ENCODE measurements around the gene PKIG. TPM values are rescaled to one million over a fixed set of nuclear protein-coding genes. Genes with fewer than 3 reads are reported as not detected.
A peak's percentile ranks its signal among the peaks of the same experiment; 100 is the strongest.

Gene PKIG
- 100 to 1,000 TPM in 4 of 6 donors, 10 to 100 TPM in 2; 74.7 to 219 (median 103) TPM for polyA plus RNA-seq (ENCODE audit: low read depth in 6 of 6)

GRCh38 chr20:44582311-44583025, at the start of gene PKIG:
Gene PKIG, plus strand, starts transcription at chr20:44582579. Its CDS starts 31,978 bp downstream, at chr20:44614557.
- Mint-ChIP-seq H3K27ac (peak within 1 kb of the TSS in 5 of 6 donors; percentile 92 to 98 (median 96)), H3K4me3 (peak within 1 kb of the TSS; percentile 84 to 96 (median 93)), H3K36me3 (no peaks in the 10 kb centered on the region), H3K9me3 (no peaks in the 10 kb centered on the region), H3K27me3 (no peaks in the 10 kb centered on the region), H3K4me1 (peaks cover 70 to 86% (median 76%) of the 10 kb centered on the region in 3 donors)
- no peak for DNase-seq
- no peak for ATAC-seq (ENCODE audit: low read depth in 2 of 2)

- no peak for DNase-seq
- Mint-ChIP-seq H3K27ac (no peak overlapping the region), H3K27me3 (no peaks in the 10 kb centered on the region), H3K4me1 (peaks cover 7 to 12% (median 11%) of the 10 kb centered on the region in 3 donors), H3K4me3 (no peak overlapping the region), H3K36me3 (no peaks in the 10 kb centered on the region), H3K9me3 (no peaks in the 10 kb centered on the region)
- no peak for ATAC-seq (ENCODE audit: low read depth in 2 of 2)
Observed at GRCh38 chr20:44532981-44533331, 49.4 kb upstream of the PKIG start.

GRCh38 chr20:44533928-44534327, 48.5 kb upstream of the PKIG start:
- no peak overlapping the region for H3K27ac Mint-ChIP-seq

GRCh38 chr20:44536175-44536574, 46.2 kb upstream of the PKIG start:
- Mint-ChIP-seq H3K4me1 (peaks cover 7 to 11% (median 9%) of the 10 kb centered on the region in 3 donors), H3K36me3 (no peaks in the 10 kb centered on the region), H3K4me3 (no peak overlapping the region), H3K27ac (peak overlapping the region in 1 of 6 donors; percentile 27), H3K9me3 (no peaks in the 10 kb centered on the region), H3K27me3 (no peaks in the 10 kb centered on the region)
- DNase-seq (no peak), ATAC-seq (ENCODE audit: low read depth in 2 of 2) (no peak)

More at GRCh38 chr20:44533928-44534327, 48.5 kb upstream of the PKIG start:
- DNase-seq (no peak), ATAC-seq (ENCODE audit: low read depth in 2 of 2) (no peak)
- Mint-ChIP-seq H3K27me3 (no peaks in the 10 kb centered on the region), H3K36me3 (no peaks in the 10 kb centered on the region), H3K4me1 (peaks cover 7 to 12% (median 11%) of the 10 kb centered on the region in 3 donors), H3K9me3 (no peaks in the 10 kb centered on the region), H3K4me3 (no peak overlapping the region)

GRCh38 chr20:44537993-44538392, 44.4 kb upstream of the PKIG start:
- Mint-ChIP-seq H3K27ac (no peak overlapping the region), H3K9me3 (no peaks in the 10 kb centered on the region), H3K4me1 (peaks cover 4 to 7% (median 6%) of the 10 kb centered on the region in 3 donors), H3K4me3 (no peak overlapping the region), H3K27me3 (no peaks in the 10 kb centered on the region), H3K36me3 (no peaks in the 10 kb centered on the region)
- ATAC-seq (ENCODE audit: low read depth in 2 of 2) = no peak
- DNase-seq = no peak

GRCh38 chr20:44540834-44541233, 41.5 kb upstream of the PKIG start:
- H3K36me3 Mint-ChIP-seq = no peaks in the 10 kb centered on the region
- no peak overlapping the region for H3K4me3 Mint-ChIP-seq
- ATAC-seq (ENCODE audit: low read depth in 2 of 2) (no peak), DNase-seq (no peak)
- H3K4me1 Mint-ChIP-seq = peaks cover 4 to 7% (median 6%) of the 10 kb centered on the region in 3 donors
- no peaks in the 10 kb centered on the region for H3K9me3 Mint-ChIP-seq
- no peaks in the 10 kb centered on the region for H3K27me3 Mint-ChIP-seq
- no peak overlapping the region for H3K27ac Mint-ChIP-seq

- Mint-ChIP-seq H3K36me3 (no peaks in the 10 kb centered on the region), H3K9me3 (no peaks in the 10 kb centered on the region), H3K27ac (no peak overlapping the region), H3K27me3 (no peaks in the 10 kb centered on the region), H3K4me3 (no peak overlapping the region), H3K4me1 (no peaks in the 10 kb centered on the region)
- ATAC-seq (ENCODE audit: low read depth in 2 of 2) (no peak), DNase-seq (no peak)
Observed at GRCh38 chr20:44541992-44542391, 40.4 kb upstream of the PKIG start.

- no peaks in the 10 kb centered on the region for H3K4me1 Mint-ChIP-seq
- DNase-seq (no peak), ATAC-seq (ENCODE audit: low read depth in 2 of 2) (no peak)
- no peaks in the 10 kb centered on the region for H3K9me3 Mint-ChIP-seq
- H3K27ac Mint-ChIP-seq = no peak overlapping the region
- H3K4me3 Mint-ChIP-seq = no peak overlapping the region
- no peaks in the 10 kb centered on the region for H3K27me3 Mint-ChIP-seq
- H3K36me3 Mint-ChIP-seq = no peaks in the 10 kb centered on the region
Observed at GRCh38 chr20:44542890-44543289, 39.5 kb upstream of the PKIG start.

- peak overlapping the region in 1 of 6 donors; percentile 38 for H3K27ac Mint-ChIP-seq
- H3K36me3 Mint-ChIP-seq = no peaks in the 10 kb centered on the region
- H3K4me1 Mint-ChIP-seq = no peaks in the 10 kb centered on the region
- H3K9me3 Mint-ChIP-seq = no peaks in the 10 kb centered on the region
- ATAC-seq (ENCODE audit: low read depth in 2 of 2) (no peak), DNase-seq (no peak)
- H3K27me3 Mint-ChIP-seq = no peaks in the 10 kb centered on the region
- no peak overlapping the region for H3K4me3 Mint-ChIP-seq
Observed at GRCh38 chr20:44543358-44543757, 39.0 kb upstream of the PKIG start.

GRCh38 chr20:44544263-44544662, 38.1 kb upstream of the PKIG start:
- H3K27ac Mint-ChIP-seq = no peak overlapping the region
- DNase-seq (no peak), ATAC-seq (ENCODE audit: low read depth in 2 of 2) (no peak)
- no peaks in the 10 kb centered on the region for H3K4me1 Mint-ChIP-seq
- no peaks in the 10 kb centered on the region for H3K9me3 Mint-ChIP-seq
- no peaks in the 10 kb centered on the region for H3K36me3 Mint-ChIP-seq
- H3K4me3 Mint-ChIP-seq = no peak overlapping the region
- H3K27me3 Mint-ChIP-seq = no peaks in the 10 kb centered on the region

GRCh38 chr20:44547419-44547818, 35.0 kb upstream of the PKIG start:
- Mint-ChIP-seq H3K36me3 (no peaks in the 10 kb centered on the region), H3K9me3 (no peaks in the 10 kb centered on the region), H3K4me3 (no peak overlapping the region), H3K4me1 (no peaks in the 10 kb centered on the region), H3K27ac (peak overlapping the region in 1 of 6 donors; percentile 10), H3K27me3 (no peaks in the 10 kb centered on the region)
- ATAC-seq (ENCODE audit: low read depth in 2 of 2) (no peak), DNase-seq (no peak)

GRCh38 chr20:44549123-44549522, 33.3 kb upstream of the PKIG start:
- Mint-ChIP-seq H3K27ac (peak overlapping the region in 1 of 6 donors; percentile 24), H3K9me3 (no peaks in the 10 kb centered on the region), H3K27me3 (no peaks in the 10 kb centered on the region), H3K4me1 (peaks cover 0 to 6% (median 0%) of the 10 kb centered on the region in 3 donors), H3K36me3 (no peaks in the 10 kb centered on the region), H3K4me3 (no peak overlapping the region)
- ATAC-seq (ENCODE audit: low read depth in 2 of 2) = no peak
- DNase-seq = no peak

GRCh38 chr20:44552050-44552449, 30.3 kb upstream of the PKIG start:
- Mint-ChIP-seq H3K4me3 (no peak overlapping the region), H3K36me3 (no peaks in the 10 kb centered on the region), H3K4me1 (peaks cover 0 to 6% (median 0%) of the 10 kb centered on the region in 3 donors), H3K9me3 (no peaks in the 10 kb centered on the region), H3K27ac (peak overlapping the region in 1 of 6 donors; percentile 24), H3K27me3 (no peaks in the 10 kb centered on the region)
- DNase-seq (no peak), ATAC-seq (ENCODE audit: low read depth in 2 of 2) (no peak)

- Mint-ChIP-seq H3K4me1 (peaks cover 0 to 6% (median 0%) of the 10 kb centered on the region in 3 donors), H3K27ac (no peak overlapping the region), H3K9me3 (no peaks in the 10 kb centered on the region), H3K36me3 (no peaks in the 10 kb centered on the region), H3K27me3 (no peaks in the 10 kb centered on the region), H3K4me3 (no peak overlapping the region)
- ATAC-seq (ENCODE audit: low read depth in 2 of 2) (no peak), DNase-seq (no peak)
Observed at GRCh38 chr20:44552568-44552949, 29.8 kb upstream of the PKIG start.

Measured in naive B cell (primary cell).